ENCODE data around the gene CINP. TPM values are rescaled to one million over a fixed set of nuclear protein-coding genes. Genes with fewer than 3 reads are reported as not detected.
A peak's percentile ranks its signal among the peaks of the same experiment; 100 is the strongest.

CINP gene
- 10 to 100 TPM; 38.5 to 39.1 TPM for total RNA-seq

- Mint-ChIP-seq H3K4me1 (ENCODE audit: low read depth in 2 of 2) (peaks cover 25 to 27% of the 10 kb centered on the region in 2 donors), H3K4me3 (no peak within 1 kb of the TSS), H3K27ac (peak within 1 kb of the TSS in 1 of 2 donors; percentile 81), H3K36me3 (peaks cover 4% of the 10 kb centered on the region), H3K27me3 (no peaks in the 10 kb centered on the region), H3K9me3 (no peaks in the 10 kb centered on the region)
- ATAC-seq = peak; percentile 95 to 98
- DNase-seq (ENCODE audit: low spot score) = peak; percentile 97
Measured at GRCh38 chr14:102362545-102363181, at the start of gene CINP, which contains the start of gene TECPR2. CINP (minus strand) TSS chr14:102362890; CDS start chr14:102362851, 39 bp downstream. TECPR2 (plus strand) TSS chr14:102362941; CDS start chr14:102376722, 13,781 bp downstream.

GRCh38 chr14:102408724-102409123 lies 46.0 kb upstream of the CINP start:
- no peak overlapping the region for H3K27ac Mint-ChIP-seq
- DNase-seq (ENCODE audit: low spot score) (no peak), ATAC-seq (no peak)
- no peaks in the 10 kb centered on the region for H3K27me3 Mint-ChIP-seq
- no peaks in the 10 kb centered on the region for H3K36me3 Mint-ChIP-seq
- H3K9me3 Mint-ChIP-seq = no peaks in the 10 kb centered on the region
- H3K4me1 Mint-ChIP-seq (ENCODE audit: low read depth in 2 of 2) = peaks cover 5 to 6% of the 10 kb centered on the region in 2 donors
- H3K4me3 Mint-ChIP-seq = no peak overlapping the region

- Mint-ChIP-seq H3K4me3 (no peak overlapping the region), H3K36me3 (peaks cover 14% of the 10 kb centered on the region), H3K4me1 (ENCODE audit: low read depth in 2 of 2) (peaks cover 5 to 6% of the 10 kb centered on the region in 2 donors), H3K27ac (no peak overlapping the region), H3K9me3 (peaks cover 11% of the 10 kb centered on the region), H3K27me3 (no peaks in the 10 kb centered on the region)
- no peak for DNase-seq (ENCODE audit: low spot score)
- no peak for ATAC-seq
Measured at GRCh38 chr14:102407258-102407657, 44.6 kb upstream of the CINP start.

GRCh38 chr14:102403028-102403427 lies 40.3 kb upstream of the CINP start:
- H3K4me3 Mint-ChIP-seq = no peak overlapping the region
- peaks cover 12% of the 10 kb centered on the region for H3K9me3 Mint-ChIP-seq

GRCh38 chr14:102396521-102396920 lies 33.8 kb upstream of the CINP start:
- no peak overlapping the region for H3K4me3 Mint-ChIP-seq
- H3K27me3 Mint-ChIP-seq = no peaks in the 10 kb centered on the region
- peaks cover 3% of the 10 kb centered on the region for H3K9me3 Mint-ChIP-seq
- H3K36me3 Mint-ChIP-seq = peaks cover 26% of the 10 kb centered on the region
- H3K27ac Mint-ChIP-seq = no peak overlapping the region
- H3K4me1 Mint-ChIP-seq (ENCODE audit: low read depth in 2 of 2) = peaks cover 4 to 5% of the 10 kb centered on the region in 2 donors
- no peak for DNase-seq (ENCODE audit: low spot score)
- no peak for ATAC-seq

More at GRCh38 chr14:102403028-102403427, 40.3 kb upstream of the CINP start:
- peaks cover 33% of the 10 kb centered on the region for H3K36me3 Mint-ChIP-seq
- H3K27me3 Mint-ChIP-seq = no peaks in the 10 kb centered on the region
- no peaks in the 10 kb centered on the region for H3K4me1 Mint-ChIP-seq (ENCODE audit: low read depth in 2 of 2)
- no peak for ATAC-seq
- no peak for DNase-seq (ENCODE audit: low spot score)
- no peak overlapping the region for H3K27ac Mint-ChIP-seq

- Mint-ChIP-seq H3K9me3 (peaks cover 3% of the 10 kb centered on the region), H3K27me3 (no peaks in the 10 kb centered on the region), H3K36me3 (peaks cover 26% of the 10 kb centered on the region), H3K27ac (peak overlapping the region; percentile 62 to 65), H3K4me3 (no peak overlapping the region), H3K4me1 (ENCODE audit: low read depth in 2 of 2) (peaks cover 4 to 5% of the 10 kb centered on the region in 2 donors)
- no peak for DNase-seq (ENCODE audit: low spot score)
- ATAC-seq = no peak
Measured at GRCh38 chr14:102394717-102395375, 32.2 kb upstream of the CINP start.

- Mint-ChIP-seq H3K4me3 (no peak overlapping the region), H3K36me3 (peaks cover 11% of the 10 kb centered on the region), H3K27me3 (no peaks in the 10 kb centered on the region), H3K4me1 (ENCODE audit: low read depth in 2 of 2) (peaks cover 4 to 5% of the 10 kb centered on the region in 2 donors), H3K9me3 (peaks cover 3% of the 10 kb centered on the region), H3K27ac (no peak overlapping the region)
- ATAC-seq (no peak), DNase-seq (ENCODE audit: low spot score) (no peak)
Measured at GRCh38 chr14:102392506-102392905, 29.8 kb upstream of the CINP start.

GRCh38 chr14:102390064-102390855 lies 27.6 kb upstream of the CINP start:
- no peaks in the 10 kb centered on the region for H3K27me3 Mint-ChIP-seq
- DNase-seq (ENCODE audit: low spot score) = no peak
- no peak for ATAC-seq
- no peak overlapping the region for H3K4me3 Mint-ChIP-seq
- no peak overlapping the region for H3K27ac Mint-ChIP-seq
- H3K4me1 Mint-ChIP-seq (ENCODE audit: low read depth in 2 of 2) = peaks cover 4 to 5% of the 10 kb centered on the region in 2 donors
- no peaks in the 10 kb centered on the region for H3K9me3 Mint-ChIP-seq
- no peaks in the 10 kb centered on the region for H3K36me3 Mint-ChIP-seq

- Mint-ChIP-seq H3K9me3 (no peaks in the 10 kb centered on the region), H3K4me1 (ENCODE audit: low read depth in 2 of 2) (no peaks in the 10 kb centered on the region), H3K36me3 (no peaks in the 10 kb centered on the region), H3K4me3 (no peak overlapping the region), H3K27me3 (no peaks in the 10 kb centered on the region), H3K27ac (no peak overlapping the region)
- ATAC-seq = no peak
- no peak for DNase-seq (ENCODE audit: low spot score)
Measured at GRCh38 chr14:102389246-102389645, 26.6 kb upstream of the CINP start.

- ATAC-seq = no peak
- Mint-ChIP-seq H3K27me3 (no peaks in the 10 kb centered on the region), H3K4me3 (no peak overlapping the region), H3K27ac (no peak overlapping the region), H3K4me1 (ENCODE audit: low read depth in 2 of 2) (no peaks in the 10 kb centered on the region), H3K9me3 (no peaks in the 10 kb centered on the region), H3K36me3 (no peaks in the 10 kb centered on the region)
- DNase-seq (ENCODE audit: low spot score) = no peak
Measured at GRCh38 chr14:102387086-102387485, 24.4 kb upstream of the CINP start.

- no peaks in the 10 kb centered on the region for H3K9me3 Mint-ChIP-seq
- ATAC-seq = no peak
Measured at GRCh38 chr14:102378830-102379229, 16.1 kb upstream of the CINP start.

GRCh38 chr14:102377696-102378095 lies 15.0 kb upstream of the CINP start:
- Mint-ChIP-seq H3K4me1 (ENCODE audit: low read depth in 2 of 2) (peaks cover 0 to 6% of the 10 kb centered on the region in 2 donors), H3K36me3 (no peaks in the 10 kb centered on the region), H3K27me3 (no peaks in the 10 kb centered on the region), H3K9me3 (no peaks in the 10 kb centered on the region), H3K27ac (no peak overlapping the region), H3K4me3 (no peak overlapping the region)
- DNase-seq (ENCODE audit: low spot score) (no peak), ATAC-seq (no peak)

More at GRCh38 chr14:102378830-102379229, 16.1 kb upstream of the CINP start:
- no peaks in the 10 kb centered on the region for H3K36me3 Mint-ChIP-seq
- H3K4me1 Mint-ChIP-seq (ENCODE audit: low read depth in 2 of 2) = peaks cover 0 to 6% of the 10 kb centered on the region in 2 donors
- no peak overlapping the region for H3K27ac Mint-ChIP-seq
- no peak for DNase-seq (ENCODE audit: low spot score)
- no peak overlapping the region for H3K4me3 Mint-ChIP-seq
- H3K27me3 Mint-ChIP-seq = no peaks in the 10 kb centered on the region

GRCh38 chr14:102375119-102375518 lies 12.4 kb upstream of the CINP start:
- Mint-ChIP-seq H3K27ac (peak overlapping the region; percentile 9 to 52), H3K4me1 (ENCODE audit: low read depth in 2 of 2) (peaks cover 8 to 16% of the 10 kb centered on the region in 2 donors), H3K4me3 (no peak overlapping the region), H3K36me3 (no peaks in the 10 kb centered on the region), H3K27me3 (no peaks in the 10 kb centered on the region), H3K9me3 (no peaks in the 10 kb centered on the region)
- ATAC-seq (no peak), DNase-seq (ENCODE audit: low spot score) (no peak)

GRCh38 chr14:102374264-102374663 lies 11.6 kb upstream of the CINP start:
- Mint-ChIP-seq H3K4me1 (ENCODE audit: low read depth in 2 of 2) (peaks cover 9 to 18% of the 10 kb centered on the region in 2 donors), H3K4me3 (no peak overlapping the region), H3K36me3 (no peaks in the 10 kb centered on the region), H3K9me3 (no peaks in the 10 kb centered on the region), H3K27me3 (no peaks in the 10 kb centered on the region), H3K27ac (no peak overlapping the region)
- no peak for DNase-seq (ENCODE audit: low spot score)
- no peak for ATAC-seq
